Tibial nerve (tissue), 4 donors: ENCODE data around the gene FBXW2. TPM values are rescaled to one million over a fixed set of nuclear protein-coding genes. Genes with fewer than 3 reads are reported as not detected.
A peak's percentile ranks its signal among the peaks of the same experiment; 100 is the strongest.

ENCODE experiments used
- DNase-seq, 2 donors: peaks; one replicate each; pipeline ENCODE4 v3.0.0-alpha.2; 2019; ENCODE audit warnings: low spot score in 2 of 2
- H3K27ac ChIP-seq, 4 donors: fragments of 200-600 bp; sonication (generic) in 3 of 4; one replicate each; pipeline ENCODE4 v1.5.1; 2017 to 2019; ENCODE audit warnings: mild to moderate bottlenecking in 1 of 4
- H3K27me3 ChIP-seq, 2 donors: fragments of 200-600 bp; sonication (generic) in 1 of 2; one replicate each; pipeline versions ENCODE4 v1.5.1 to v1.6.0; 2017 to 2019
- H3K36me3 ChIP-seq, 3 donors: fragments of 200-600 bp; sonication (generic); one replicate each; pipeline ENCODE4 v1.5.1; 2018 to 2019
- H3K4me1 ChIP-seq, 4 donors: fragments of 200-600 bp; sonication (generic) in 3 of 4; one replicate each; pipeline ENCODE4 v1.5.1; 2017 to 2019
- H3K4me3 ChIP-seq, 4 donors: fragments of 200-600 bp; sonication (generic) in 3 of 4; one replicate each; pipeline ENCODE4 v1.5.1; 2017 to 2019; ENCODE audit warnings: mild to moderate bottlenecking in 1 of 4, moderate library complexity in 1 of 4
- H3K9me3 ChIP-seq, 4 donors: fragments of 200-600 bp; sonication (generic) in 3 of 4; one replicate each; pipeline ENCODE4 v1.5.1; 2017 to 2019
- CTCF ChIP-seq, 5 experiments: fragments of 200-600 bp in 3 of 5; fragments of 450-650 bp in 2 of 5; sonication (generic) in 3 of 5; IDR thresholded peaks; one replicate each; pipeline ENCODE4 v1.5.1; 2016 to 2019; ENCODE audit warnings: antibody characterized with exemption in 5 of 5, mild to moderate bottlenecking in 3 of 5, moderate library complexity in 2 of 5
- EP300 ChIP-seq, 2 donors: sonication (generic); formaldehyde crosslinking; IDR thresholded peaks; one replicate each; pipeline ENCODE4 v1.6.1; 2017; ENCODE audit warnings: antibody characterized with exemption in 2 of 2, mild to moderate bottlenecking in 1 of 2
- POLR2A ChIP-seq, 2 donors: fragments of 450-650 bp; IDR thresholded peaks; one replicate each; pipeline ENCODE4 v1.6.1; 2017; ENCODE audit warnings: antibody characterized with exemption in 2 of 2, mild to moderate bottlenecking in 2 of 2, moderate library complexity in 2 of 2
- WGBS, 2 donors: methylation state at CpG; one replicate each; pipeline ENCODE4 v1.1.5; 2018; 5-methylcytosine and 5-hydroxymethylcytosine counted together
- total RNA-seq, 4 donors: library from RNA; depleted of rRNA; stranded (reverse); fragments of >200 nt; gene quantifications; one replicate each; pipeline ENCODE4 v1.1.0, GENCODE V29; 2016

FBXW2 gene
- total RNA-seq, 4 donors from 2014 or later, result 33.9 to 56.6 (median 45.7) TPM

- no peaks in the 10 kb centered on the region for H3K4me1 ChIP-seq
Measured at GRCh38 chr9:120742951-120743416, 50.2 kb downstream of the FBXW2 start.

GRCh38 chr9:120741701-120742100, 51.5 kb downstream of the FBXW2 start:
- no peak for DNase-seq
- 94 to 96% methylated on average over 1 of the region's 1 CpG for WGBS, 2 donors
- Histone ChIP-seq H3K4me1 (no peaks in the 10 kb centered on the region), H3K27me3 (no peaks in the 10 kb centered on the region), H3K36me3 (peaks cover 0 to 5% (median 0%) of the 10 kb centered on the region in 3 donors), H3K4me3 (no peak overlapping the region), H3K27ac (no peak overlapping the region), H3K9me3 (no peaks in the 10 kb centered on the region)
- TF ChIP-seq EP300 (IDR thresholded peaks at IDR 0.05) (no peak), POLR2A (IDR thresholded peaks at IDR 0.05) (no peak), CTCF (IDR thresholded peaks at IDR 0.05) (no peak)

More at GRCh38 chr9:120742951-120743416, 50.2 kb downstream of the FBXW2 start:
- H3K9me3 ChIP-seq, result no peaks in the 10 kb centered on the region
- H3K36me3 ChIP-seq, result peaks cover 0 to 5% (median 0%) of the 10 kb centered on the region in 3 donors
- no peak for TF ChIP-seq POLR2A (IDR thresholded peaks at IDR 0.05)
- TF ChIP-seq CTCF (IDR thresholded peaks at IDR 0.05), result peak in 4 of 5 experiments; percentile 30 to 47 (median 37)
- WGBS, 2 donors, result 89 to 92% methylated on average over 6 of the region's 6 CpGs
- no peak overlapping the region for H3K4me3 ChIP-seq
- DNase-seq, result no peak
- H3K27ac ChIP-seq, result no peak overlapping the region
- H3K27me3 ChIP-seq, result no peaks in the 10 kb centered on the region

- no peak overlapping the region for H3K4me3 ChIP-seq
- no peak overlapping the region for H3K27ac ChIP-seq
- TF ChIP-seq EP300 (IDR thresholded peaks at IDR 0.05) (no peak), POLR2A (IDR thresholded peaks at IDR 0.05) (no peak), CTCF (IDR thresholded peaks at IDR 0.05) (no peak)
- H3K36me3 ChIP-seq, result peaks cover 0 to 2% (median 0%) of the 10 kb centered on the region in 3 donors
- no peaks in the 10 kb centered on the region for H3K9me3 ChIP-seq
- no peak for DNase-seq
- no peaks in the 10 kb centered on the region for H3K27me3 ChIP-seq
- no peaks in the 10 kb centered on the region for H3K4me1 ChIP-seq
- 69 to 77% methylated on average over 1 of the region's 1 CpG for whole genome bisulfite sequencing, 2 donors
Measured at GRCh38 chr9:120741191-120741590, 52.0 kb downstream of the FBXW2 start.

GRCh38 chr9:120740132-120740531, 53.1 kb downstream of the FBXW2 start:
- Histone ChIP-seq H3K4me3 (no peak overlapping the region), H3K4me1 (peaks cover 0 to 6% (median 0%) of the 10 kb centered on the region in 4 donors), H3K27me3 (no peaks in the 10 kb centered on the region), H3K36me3 (no peaks in the 10 kb centered on the region), H3K27ac (no peak overlapping the region), H3K9me3 (no peaks in the 10 kb centered on the region)
- TF ChIP-seq POLR2A (IDR thresholded peaks at IDR 0.05) (no peak), CTCF (IDR thresholded peaks at IDR 0.05) (no peak), EP300 (IDR thresholded peaks at IDR 0.05) (no peak)
- no peak for DNase-seq

GRCh38 chr9:120737416-120738165, 55.6 kb downstream of the FBXW2 start:
- H3K27ac ChIP-seq, result no peak overlapping the region
- TF ChIP-seq EP300 (IDR thresholded peaks at IDR 0.05), result no peak
- TF ChIP-seq CTCF (IDR thresholded peaks at IDR 0.05), result no peak
- TF ChIP-seq POLR2A (IDR thresholded peaks at IDR 0.05), result no peak
- no peak overlapping the region for H3K4me3 ChIP-seq
- DNase-seq, result no peak
- H3K36me3 ChIP-seq, result no peaks in the 10 kb centered on the region
- 93 to 95% methylated on average over 5 of the region's 5 CpGs for WGBS, 2 donors
- peaks cover 0 to 20% (median 0%) of the 10 kb centered on the region in 4 donors for H3K4me1 ChIP-seq
- no peaks in the 10 kb centered on the region for H3K27me3 ChIP-seq
- no peaks in the 10 kb centered on the region for H3K9me3 ChIP-seq
